Endodermal cell (in vitro differentiated cells): ENCODE data around the gene H6PD. TPM values are rescaled to one million over a fixed set of nuclear protein-coding genes. Genes with fewer than 3 reads are reported as not detected.

Source experiments
- DNase-seq: peaks from one replicate; pipeline ENCODE4 v3.0.0-alpha.2; 2017
- H3K27ac ChIP-seq: 2 replicates; pipeline ENCODE4 v1.5.1; 2013; ENCODE audit warnings: mild to moderate bottlenecking, low read depth, low read length, moderate library complexity
- H3K27me3 ChIP-seq: 2 replicates; pipeline ENCODE4 v1.6.1; 2013; ENCODE audit warnings: mild to moderate bottlenecking, low read length, moderate library complexity; ENCODE audit not compliant: insufficient read depth, control insufficient read depth, poor library complexity, severe bottlenecking
- H3K36me3 ChIP-seq: 2 replicates; pipeline ENCODE4 v1.7.0; 2013; ENCODE audit warnings: mild to moderate bottlenecking, low read length, moderate library complexity; ENCODE audit not compliant: control insufficient read depth, insufficient read depth
- H3K4me1 ChIP-seq: one replicate; pipeline ENCODE4 v1.7.0; 2013; ENCODE audit warnings: low read length; ENCODE audit not compliant: control insufficient read depth, insufficient read depth
- H3K4me3 ChIP-seq: 2 replicates; pipeline ENCODE4 v1.5.1; 2013; ENCODE audit warnings: mild to moderate bottlenecking, low read length, moderate library complexity
- H3K9ac ChIP-seq: 2 replicates; pipeline ENCODE4 v1.6.1; 2013; ENCODE audit warnings: mild to moderate bottlenecking, low read length, moderate library complexity; ENCODE audit not compliant: poor library complexity, severe bottlenecking; ENCODE audit errors: extremely low read depth
- H3K9me3 ChIP-seq: 2 replicates; pipeline ENCODE4 v1.6.1; 2013; ENCODE audit warnings: mild to moderate bottlenecking, low read length, moderate library complexity; ENCODE audit not compliant: control insufficient read depth
- H3K27ac Mint-ChIP-seq: 2 replicates; pipeline ENCODE4 v1.8.0; 2020; ENCODE audit warnings: mixed read lengths
- H3K27me3 Mint-ChIP-seq: 2 replicates; pipeline ENCODE4 v1.8.0; 2021; ENCODE audit warnings: mild to moderate bottlenecking, mixed read lengths; ENCODE audit not compliant: insufficient read depth
- H3K36me3 Mint-ChIP-seq: 2 replicates; pipeline ENCODE4 v1.8.0; 2020; ENCODE audit warnings: low read depth, mixed read lengths
- H3K4me1 Mint-ChIP-seq: 2 replicates; pipeline ENCODE4 v1.8.0; 2020; ENCODE audit warnings: mixed read lengths
- H3K4me3 Mint-ChIP-seq: 2 replicates; pipeline ENCODE4 v1.8.0; 2020; ENCODE audit warnings: mild to moderate bottlenecking, moderate library complexity, mixed read lengths
- H3K9me3 Mint-ChIP-seq: 2 replicates; pipeline ENCODE4 v1.8.0; 2020; ENCODE audit warnings: mild to moderate bottlenecking, mixed read lengths
- WGBS, 2 experiments: methylation state at CpG; one replicate each; pipeline versions ENCODE4 v1.1.5 to v1.1.7; 2013; ENCODE audit warnings: missing lambda C conversion rate in 2 of 2, mixed read lengths in 1 of 2; ENCODE audit not compliant: insufficient coverage in 1 of 2, insufficient read length in 1 of 2; 5-methylcytosine and 5-hydroxymethylcytosine counted together
- total RNA-seq, 2 donors: library from RNA; stranded (reverse); fragmentation: NEBNext Ultra II Directional in 1 of 2; extraction: Animal tissue kit (Norgen Biotek cat#: 25700) in 1 of 2; gene quantifications; 2 replicates in 1 of 2; 3 replicates in 1 of 2; pipeline ENCODE4 v1.2.1, GENCODE V29; 2021
- TF ChIP-seq, protein P1 (sequence below): fragments of 200-600 bp; sonication (generic); conservative IDR thresholded peaks from 2 replicates; pipeline ENCODE4 v1.5.0; 2021; ENCODE audit warnings: antibody characterized with exemption, mild to moderate bottlenecking

The H6PD gene
- total RNA-seq, 2 donors from 2014 or later, result 21.5 to 34.4 TPM

DNA sequence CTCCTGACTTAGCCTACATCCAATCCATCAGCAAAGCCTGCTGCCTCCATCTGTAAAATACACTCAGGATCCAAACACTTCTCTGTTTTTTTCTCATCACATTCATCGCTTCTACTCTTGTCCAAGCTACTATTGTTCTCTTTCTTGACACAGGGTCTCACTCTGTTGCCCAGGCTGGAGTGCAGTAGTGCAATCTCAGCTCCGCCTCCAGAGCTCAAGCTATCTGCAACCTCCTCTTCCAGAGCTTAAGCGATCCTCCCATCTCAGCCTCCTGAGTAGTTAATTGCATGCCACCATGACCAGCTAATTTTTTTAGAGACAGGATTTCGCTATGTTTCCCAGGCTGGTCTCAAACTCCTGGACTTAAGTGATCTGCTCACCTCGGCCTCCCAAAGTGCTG lies 44.3 kb upstream of the H6PD start:
- no peaks in the 10 kb centered on the region for H3K27me3 ChIP-seq
- WGBS, 2 experiments, result 93 to 96% methylated on average over 5 of the region's 5 CpGs
- Mint-ChIP-seq H3K4me1 (no peaks in the 10 kb centered on the region), H3K27me3 (peaks cover 4% of the 10 kb centered on the region), H3K9me3 (no peaks in the 10 kb centered on the region), H3K27ac (no peak overlapping the region), H3K36me3 (no peaks in the 10 kb centered on the region), H3K4me3 (no peak overlapping the region)
- H3K4me3 ChIP-seq, result no peak overlapping the region
- TF ChIP-seq, protein P1, sequence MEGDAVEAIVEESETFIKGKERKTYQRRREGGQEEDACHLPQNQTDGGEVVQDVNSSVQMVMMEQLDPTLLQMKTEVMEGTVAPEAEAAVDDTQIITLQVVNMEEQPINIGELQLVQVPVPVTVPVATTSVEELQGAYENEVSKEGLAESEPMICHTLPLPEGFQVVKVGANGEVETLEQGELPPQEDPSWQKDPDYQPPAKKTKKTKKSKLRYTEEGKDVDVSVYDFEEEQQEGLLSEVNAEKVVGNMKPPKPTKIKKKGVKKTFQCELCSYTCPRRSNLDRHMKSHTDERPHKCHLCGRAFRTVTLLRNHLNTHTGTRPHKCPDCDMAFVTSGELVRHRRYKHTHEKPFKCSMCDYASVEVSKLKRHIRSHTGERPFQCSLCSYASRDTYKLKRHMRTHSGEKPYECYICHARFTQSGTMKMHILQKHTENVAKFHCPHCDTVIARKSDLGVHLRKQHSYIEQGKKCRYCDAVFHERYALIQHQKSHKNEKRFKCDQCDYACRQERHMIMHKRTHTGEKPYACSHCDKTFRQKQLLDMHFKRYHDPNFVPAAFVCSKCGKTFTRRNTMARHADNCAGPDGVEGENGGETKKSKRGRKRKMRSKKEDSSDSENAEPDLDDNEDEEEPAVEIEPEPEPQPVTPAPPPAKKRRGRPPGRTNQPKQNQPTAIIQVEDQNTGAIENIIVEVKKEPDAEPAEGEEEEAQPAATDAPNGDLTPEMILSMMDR, result no peak
- H3K36me3 ChIP-seq, result no peaks in the 10 kb centered on the region
- no peak overlapping the region for H3K27ac ChIP-seq
- no peak for DNase-seq
- no peaks in the 10 kb centered on the region for H3K4me1 ChIP-seq
- no peak overlapping the region for H3K9ac ChIP-seq
- H3K9me3 ChIP-seq, result no peaks in the 10 kb centered on the region

DNA sequence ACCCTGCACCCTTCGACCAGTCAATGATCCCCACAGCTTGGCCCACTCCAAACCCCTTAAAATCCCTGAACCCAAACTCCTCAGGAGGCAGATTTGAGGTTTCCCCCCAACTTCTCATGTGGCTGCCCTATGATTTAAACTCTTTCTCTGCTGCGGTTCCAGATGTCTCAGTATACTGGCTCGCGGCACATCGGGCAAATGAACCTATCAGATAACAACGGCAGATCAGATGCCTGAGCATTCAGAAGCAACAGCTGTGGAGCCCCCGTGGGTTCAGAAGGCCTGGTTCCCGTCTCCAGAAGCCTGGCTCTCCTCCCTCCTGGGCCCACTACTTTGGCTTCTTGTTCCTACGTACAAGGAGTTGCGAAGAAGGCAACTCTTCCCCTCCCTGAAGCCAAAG lies 43.3 kb upstream of the H6PD start:
- no peak for DNase-seq
- Mint-ChIP-seq H3K9me3 (no peaks in the 10 kb centered on the region), H3K4me1 (no peaks in the 10 kb centered on the region), H3K4me3 (no peak overlapping the region), H3K27me3 (peaks cover 1% of the 10 kb centered on the region), H3K36me3 (no peaks in the 10 kb centered on the region), H3K27ac (no peak overlapping the region)
- no peak overlapping the region for H3K4me3 ChIP-seq
- H3K27ac ChIP-seq, result no peak overlapping the region
- H3K27me3 ChIP-seq, result no peaks in the 10 kb centered on the region
- no peaks in the 10 kb centered on the region for H3K36me3 ChIP-seq
- H3K9me3 ChIP-seq, result no peaks in the 10 kb centered on the region
- TF ChIP-seq, protein P1, result no peak
- 93 to 98% methylated on average over 6 to 10 of the region's 10 CpGs for WGBS, 2 experiments
- H3K9ac ChIP-seq, result no peak overlapping the region
- H3K4me1 ChIP-seq, result no peaks in the 10 kb centered on the region

DNA sequence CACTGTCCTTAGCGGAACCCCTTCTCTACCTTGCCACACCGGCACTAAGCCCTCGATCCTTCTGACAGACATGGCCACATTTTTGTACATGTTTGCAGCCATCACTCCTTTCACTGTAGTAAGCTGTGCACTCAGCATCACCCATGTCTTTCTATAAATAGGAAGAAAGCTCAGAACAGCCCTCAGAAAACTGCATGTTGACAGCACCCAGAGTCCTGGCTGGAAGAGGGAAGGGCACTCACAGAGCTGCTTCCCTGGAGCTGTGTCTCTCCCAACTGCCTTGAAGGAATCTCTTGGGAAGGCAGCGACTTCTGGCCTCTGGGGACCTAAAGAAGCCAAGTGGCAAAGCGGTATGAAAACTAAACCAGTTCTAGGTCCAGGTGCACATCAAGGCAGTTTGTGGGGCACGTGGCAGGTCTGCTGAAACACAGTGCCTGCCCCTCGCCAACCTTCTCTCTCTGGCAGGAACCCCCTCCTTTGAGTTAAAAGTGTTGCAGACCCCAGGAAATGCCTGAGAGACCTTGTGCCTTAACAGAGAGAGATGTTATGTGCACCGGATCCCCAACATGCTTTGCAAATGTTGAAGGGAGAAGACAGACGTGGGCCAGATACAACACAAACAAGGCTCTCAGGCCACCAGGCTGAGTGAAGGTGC lies 41.9 kb upstream of the H6PD start:
- no peaks in the 10 kb centered on the region for H3K36me3 Mint-ChIP-seq
- Histone ChIP-seq H3K4me3 (no peak overlapping the region), H3K4me1 (no peaks in the 10 kb centered on the region), H3K9me3 (no peaks in the 10 kb centered on the region), H3K9ac (no peak overlapping the region), H3K36me3 (no peaks in the 10 kb centered on the region), H3K27ac (no peak overlapping the region), H3K27me3 (peaks cover 13% of the 10 kb centered on the region)
- no peak overlapping the region for H3K27ac Mint-ChIP-seq
- H3K9me3 Mint-ChIP-seq, result no peaks in the 10 kb centered on the region
- peaks cover 14% of the 10 kb centered on the region for H3K27me3 Mint-ChIP-seq
- TF ChIP-seq, protein P1, result no peak
- H3K4me3 Mint-ChIP-seq, result no peak overlapping the region
- H3K4me1 Mint-ChIP-seq, result no peaks in the 10 kb centered on the region
- WGBS, 2 experiments, result 84 to 91% methylated on average over 6 to 9 of the region's 9 CpGs
- DNase-seq, result no peak
